ENCODE data around the gene CNR2. TPM values are rescaled to one million over a fixed set of nuclear protein-coding genes. Genes with fewer than 3 reads are reported as not detected.
A peak's percentile ranks its signal among the peaks of the same experiment; 100 is the strongest.

The CNR2 gene
- total RNA-seq, 1 experiment from 2014 or later = not detected

DNA sequence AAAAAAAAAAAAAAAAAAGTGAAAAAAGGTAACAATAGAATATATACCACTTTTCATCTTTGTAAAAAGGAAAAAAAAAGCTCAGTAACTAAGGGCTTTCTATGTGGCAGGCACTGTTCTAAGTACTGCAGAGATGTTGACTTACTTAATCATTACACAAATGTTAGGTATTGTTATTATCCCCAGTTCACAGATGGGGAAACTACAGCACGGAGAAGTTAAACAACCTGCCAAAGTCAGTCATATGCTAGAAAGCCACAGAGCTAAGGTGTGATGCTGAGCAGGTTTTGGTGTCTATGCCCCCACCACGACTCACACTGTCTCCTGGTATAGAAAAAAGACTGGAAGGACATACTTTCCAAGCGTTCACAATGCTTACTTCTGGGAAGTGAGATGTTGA, 39.9 kb upstream of the CNR2 start:
- ChIA-PET POLR2A (ENCODE audit: low non-redundant PET) (interaction anchor here (0.5 to 0.6 kb wide), 2 partner anchors 21 to 609 kb away, joined by 3 to 13 read pairs; partner anchors contain the start of gene HNRNPR), CTCF (no interaction called here)
- intact Hi-C loops (cut with micrococcal nuclease; ENCODE audit: unreplicated experiment) = no loop called here
- DNase-seq (ENCODE audit: low spot score) = no peak
- Histone ChIP-seq H3K4me1 (ENCODE audit: insufficient read depth, low read length, poor library complexity, severe bottlenecking) (peaks cover 28% of the 10 kb centered on the region), H3K27ac (ENCODE audit: low read depth, low read length, poor library complexity, severe bottlenecking) (no peak overlapping the region), H3K4me3 (ENCODE audit: low read depth, low read length, poor library complexity, severe bottlenecking) (no peak overlapping the region), H3K27me3 (replicated peaks; ENCODE audit: insufficient read depth, low read depth, low read length, poor library complexity) (no peaks in the 10 kb centered on the region), H3K9me3 (ENCODE audit: low read depth, low read length, poor library complexity, severe bottlenecking) (no peaks in the 10 kb centered on the region), H3K36me3 (ENCODE audit: insufficient read depth, low read length, poor library complexity, severe bottlenecking) (no peaks in the 10 kb centered on the region)
- BruUV-seq (replicated peaks) = no TSS peak
- TF ChIP-seq, protein P1, sequence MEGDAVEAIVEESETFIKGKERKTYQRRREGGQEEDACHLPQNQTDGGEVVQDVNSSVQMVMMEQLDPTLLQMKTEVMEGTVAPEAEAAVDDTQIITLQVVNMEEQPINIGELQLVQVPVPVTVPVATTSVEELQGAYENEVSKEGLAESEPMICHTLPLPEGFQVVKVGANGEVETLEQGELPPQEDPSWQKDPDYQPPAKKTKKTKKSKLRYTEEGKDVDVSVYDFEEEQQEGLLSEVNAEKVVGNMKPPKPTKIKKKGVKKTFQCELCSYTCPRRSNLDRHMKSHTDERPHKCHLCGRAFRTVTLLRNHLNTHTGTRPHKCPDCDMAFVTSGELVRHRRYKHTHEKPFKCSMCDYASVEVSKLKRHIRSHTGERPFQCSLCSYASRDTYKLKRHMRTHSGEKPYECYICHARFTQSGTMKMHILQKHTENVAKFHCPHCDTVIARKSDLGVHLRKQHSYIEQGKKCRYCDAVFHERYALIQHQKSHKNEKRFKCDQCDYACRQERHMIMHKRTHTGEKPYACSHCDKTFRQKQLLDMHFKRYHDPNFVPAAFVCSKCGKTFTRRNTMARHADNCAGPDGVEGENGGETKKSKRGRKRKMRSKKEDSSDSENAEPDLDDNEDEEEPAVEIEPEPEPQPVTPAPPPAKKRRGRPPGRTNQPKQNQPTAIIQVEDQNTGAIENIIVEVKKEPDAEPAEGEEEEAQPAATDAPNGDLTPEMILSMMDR (conservative IDR thresholded peaks at IDR 0.05; ENCODE audit: low read depth, low read length) = no peak
- no peak for TF ChIP-seq EZH2 (IDR thresholded peaks at IDR 0.05; ENCODE audit: borderline replicate concordance, low read depth, low read length, poor library complexity, severe bottlenecking)

DNA sequence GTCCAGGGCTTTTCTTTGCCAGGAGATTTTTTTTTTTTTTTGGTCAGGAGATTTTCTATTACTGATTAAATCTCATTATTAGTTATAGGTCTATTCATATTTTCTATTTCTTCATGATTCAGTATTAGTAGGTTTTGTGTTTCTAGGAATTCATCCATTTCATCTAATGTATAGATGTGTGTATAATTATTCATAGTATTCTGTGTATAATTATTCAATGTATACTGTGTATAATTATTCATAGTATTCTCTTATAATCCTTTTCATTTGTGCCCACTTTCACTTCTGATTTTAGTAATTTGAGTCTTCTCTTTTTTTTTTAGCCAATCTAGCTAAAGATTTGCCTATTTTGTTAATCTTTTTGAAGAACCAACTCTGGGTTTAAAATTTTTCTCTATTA, 34.2 kb upstream of the CNR2 start:
- DNase-seq (ENCODE audit: low spot score) = no peak
- no peak for TF ChIP-seq EZH2 (IDR thresholded peaks at IDR 0.05; ENCODE audit: borderline replicate concordance, low read depth, low read length, poor library complexity, severe bottlenecking)
- TF ChIP-seq, protein P1 (conservative IDR thresholded peaks at IDR 0.05; ENCODE audit: low read depth, low read length) = no peak
- H3K27ac ChIP-seq (ENCODE audit: low read depth, low read length, poor library complexity, severe bottlenecking) = no peak overlapping the region
- no peaks in the 10 kb centered on the region for H3K4me1 ChIP-seq (ENCODE audit: insufficient read depth, low read length, poor library complexity, severe bottlenecking)
- H3K36me3 ChIP-seq (ENCODE audit: insufficient read depth, low read length, poor library complexity, severe bottlenecking) = no peaks in the 10 kb centered on the region
- intact Hi-C loops (cut with micrococcal nuclease; ENCODE audit: unreplicated experiment) = no loop called here
- no TSS peak for BruUV-seq (replicated peaks)
- H3K27me3 ChIP-seq (replicated peaks; ENCODE audit: insufficient read depth, low read depth, low read length, poor library complexity) = no peaks in the 10 kb centered on the region
- ChIA-PET CTCF (interaction anchor here (0.6 kb wide), 1 partner anchor 83 kb away, joined by 5 read pairs; no protein-coding TSS in a partner anchor), POLR2A (ENCODE audit: low non-redundant PET) (no interaction called here)
- peaks cover 14% of the 10 kb centered on the region for H3K9me3 ChIP-seq (ENCODE audit: low read depth, low read length, poor library complexity, severe bottlenecking)
- no peak overlapping the region for H3K4me3 ChIP-seq (ENCODE audit: low read depth, low read length, poor library complexity, severe bottlenecking)

DNA sequence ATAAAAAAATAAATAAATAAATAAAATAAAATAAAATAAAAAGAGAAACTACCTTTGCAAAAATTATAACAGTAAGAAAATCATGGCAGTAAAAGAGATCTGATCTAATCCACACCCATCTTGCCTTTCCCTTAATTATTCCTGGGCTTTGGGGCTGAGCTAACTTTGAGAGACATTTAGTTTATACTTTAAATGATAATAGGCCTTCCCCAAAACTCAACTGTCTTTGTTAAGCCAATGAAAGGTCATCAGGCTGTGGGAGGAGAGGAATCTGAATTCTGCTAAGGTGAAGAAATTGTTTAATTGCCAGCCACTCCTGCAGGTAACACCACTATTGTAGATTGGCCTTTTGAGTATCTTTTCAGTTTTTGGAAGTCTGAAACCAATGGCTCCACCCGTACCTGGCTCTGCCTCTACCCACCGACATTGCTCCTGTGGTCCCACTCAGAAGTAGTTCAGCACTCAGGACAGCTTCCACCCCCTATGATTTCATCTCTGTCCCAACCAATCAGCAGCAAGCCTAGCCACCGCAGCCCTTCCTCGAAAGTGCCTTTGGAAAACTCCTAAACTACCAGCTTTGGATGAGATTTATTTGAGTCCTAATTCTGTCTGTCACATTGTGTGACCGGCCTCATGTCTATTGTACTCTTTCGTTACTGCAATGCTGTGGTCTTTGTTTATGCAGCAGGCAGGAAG, 23.5 kb upstream of the CNR2 start:
- peaks cover 8% of the 10 kb centered on the region for H3K4me1 ChIP-seq (ENCODE audit: insufficient read depth, low read length, poor library complexity, severe bottlenecking)
- no peak overlapping the region for H3K27ac ChIP-seq (ENCODE audit: low read depth, low read length, poor library complexity, severe bottlenecking)
- DNase-seq (ENCODE audit: low spot score) = peak; percentile 21
- no peaks in the 10 kb centered on the region for H3K36me3 ChIP-seq (ENCODE audit: insufficient read depth, low read length, poor library complexity, severe bottlenecking)
- no peaks in the 10 kb centered on the region for H3K27me3 ChIP-seq (replicated peaks; ENCODE audit: insufficient read depth, low read depth, low read length, poor library complexity)
- POLR2A ChIA-PET (ENCODE audit: low non-redundant PET) = interaction anchor here (0.7 kb wide), 1 partner anchor 40 kb away, joined by 3 read pairs; no protein-coding TSS in a partner anchor
- TF ChIP-seq EZH2 (IDR thresholded peaks at IDR 0.05; ENCODE audit: borderline replicate concordance, low read depth, low read length, poor library complexity, severe bottlenecking) = no peak
- TF ChIP-seq, protein P1 (conservative IDR thresholded peaks at IDR 0.05; ENCODE audit: low read depth, low read length) = no peak
- intact Hi-C loops (cut with micrococcal nuclease; ENCODE audit: unreplicated experiment) = no loop called here
- CTCF ChIA-PET = no interaction called here
- no peak overlapping the region for H3K4me3 ChIP-seq (ENCODE audit: low read depth, low read length, poor library complexity, severe bottlenecking)
- H3K9me3 ChIP-seq (ENCODE audit: low read depth, low read length, poor library complexity, severe bottlenecking) = no peaks in the 10 kb centered on the region
- BruUV-seq (replicated peaks) = no TSS peak

All from A673 (cell line).